H9 (cell line): Measurements from ENCODE around the gene ABLIM1. TPM values are rescaled to one million over a fixed set of nuclear protein-coding genes. Genes with fewer than 3 reads are reported as not detected.

Source experiments
- DNase-seq: peaks from one replicate; pipeline ENCODE4 v3.0.0-alpha.2; 2017
- H2AFZ ChIP-seq: one replicate; pipeline ENCODE4 v1.6.1; 2013; ENCODE audit warnings: mild to moderate bottlenecking, low read length, control low read depth, moderate library complexity
- H2AK5ac ChIP-seq: 2 replicates; pipeline ENCODE4 v1.6.1; 2013; ENCODE audit warnings: low read length, control low read depth, mixed read lengths; ENCODE audit not compliant: insufficient read length
- H2BK120ac ChIP-seq: one replicate; pipeline ENCODE4 v1.6.1; 2013; ENCODE audit warnings: low read depth, mild to moderate bottlenecking, low read length, control low read depth, inconsistent platforms; ENCODE audit not compliant: poor library complexity, severe bottlenecking
- H2BK12ac ChIP-seq: 2 replicates; pipeline ENCODE4 v1.6.1; 2013; ENCODE audit warnings: low read length, control low read depth, mixed read lengths, low read depth; ENCODE audit not compliant: insufficient read length
- H2BK15ac ChIP-seq: 2 replicates; pipeline ENCODE4 v1.6.1; 2013; ENCODE audit warnings: low read depth, low read length, control low read depth
- H2BK20ac ChIP-seq: one replicate; pipeline ENCODE4 v1.6.1; 2013; ENCODE audit warnings: low read depth, mild to moderate bottlenecking, low read length, control low read depth, inconsistent platforms; ENCODE audit not compliant: poor library complexity, severe bottlenecking
- H2BK5ac ChIP-seq: 2 replicates; pipeline ENCODE4 v1.6.1; 2013; ENCODE audit warnings: low read length, control low read depth, mixed read lengths; ENCODE audit not compliant: insufficient read length
- H3K14ac ChIP-seq: 2 replicates; pipeline ENCODE4 v1.6.1; 2013; ENCODE audit warnings: low read length, control low read depth; ENCODE audit not compliant: insufficient read depth
- H3K18ac ChIP-seq: 2 replicates; pipeline ENCODE4 v1.6.1; 2013; ENCODE audit warnings: low read depth, mild to moderate bottlenecking, mixed read lengths, low read length, control low read depth; ENCODE audit not compliant: insufficient read length
- H3K23ac ChIP-seq: 2 replicates; pipeline ENCODE4 v1.6.1; 2013; ENCODE audit warnings: low read length, control low read depth, mixed read lengths, low read depth; ENCODE audit not compliant: insufficient read length
- H3K23me2 ChIP-seq: 2 replicates; pipeline ENCODE4 v1.6.1; 2013; ENCODE audit warnings: low read depth, mild to moderate bottlenecking, mixed read lengths, low read length, control low read depth; ENCODE audit not compliant: insufficient read length, poor library complexity, severe bottlenecking
- H3K27ac ChIP-seq: 2 replicates; pipeline ENCODE4 v1.5.1; 2013; ENCODE audit warnings: low read length, control low read depth, mixed read lengths, low read depth; ENCODE audit not compliant: insufficient read length
- H3K27me3 ChIP-seq: 2 replicates; pipeline ENCODE4 v1.6.1; 2013; ENCODE audit warnings: low read length, control low read depth, inconsistent platforms; ENCODE audit not compliant: insufficient read depth
- H3K4ac ChIP-seq: 2 replicates; pipeline ENCODE4 v1.6.1; 2013; ENCODE audit warnings: low read depth, mild to moderate bottlenecking, control low read depth, inconsistent platforms, low read length, moderate library complexity
- H3K4me1 ChIP-seq: 2 replicates; pipeline ENCODE4 v1.6.1; 2013; ENCODE audit warnings: low read length, control low read depth, inconsistent platforms; ENCODE audit not compliant: insufficient read depth
- H3K4me2 ChIP-seq: 2 replicates; pipeline ENCODE4 v1.6.1; 2013; ENCODE audit warnings: low read length, control low read depth, mixed read lengths; ENCODE audit not compliant: insufficient read length, insufficient read depth
- H3K56ac ChIP-seq: 2 replicates; pipeline ENCODE4 v1.6.1; 2013; ENCODE audit warnings: low read depth, mild to moderate bottlenecking, mixed read lengths, low read length, control low read depth; ENCODE audit not compliant: insufficient read length
- H3K79me1 ChIP-seq: 2 replicates; pipeline ENCODE4 v1.6.1; 2013; ENCODE audit warnings: low read depth, mild to moderate bottlenecking, moderate library complexity, low read length, control low read depth, inconsistent platforms; ENCODE audit not compliant: insufficient read depth, poor library complexity, severe bottlenecking
- H3K79me2 ChIP-seq: 2 replicates; pipeline ENCODE4 v1.6.1; 2013; ENCODE audit warnings: low read length, control low read depth, inconsistent platforms; ENCODE audit not compliant: insufficient read depth
- H3K9ac ChIP-seq: 2 replicates; pipeline ENCODE4 v1.6.1; 2013; ENCODE audit warnings: low read length, control low read depth, mixed read lengths; ENCODE audit not compliant: insufficient read length; ENCODE audit errors: extremely low read depth
- H3K9me3 ChIP-seq: one replicate; pipeline ENCODE4 v1.6.1; 2013; ENCODE audit warnings: low read depth, low read length, inconsistent platforms; ENCODE audit not compliant: control insufficient read depth
- H3T11ph ChIP-seq: one replicate; pipeline ENCODE4 v1.6.1; 2013; ENCODE audit warnings: mild to moderate bottlenecking, low read length, control low read depth, inconsistent platforms
- H4K20me1 ChIP-seq: one replicate; pipeline ENCODE4 v1.6.1; 2013; ENCODE audit not compliant: control insufficient read depth, insufficient read length, insufficient read depth
- H4K5ac ChIP-seq: 2 replicates; pipeline ENCODE4 v1.6.1; 2013; ENCODE audit warnings: low read depth, mild to moderate bottlenecking, mixed read lengths, low read length, control low read depth; ENCODE audit not compliant: insufficient read length
- H4K8ac ChIP-seq: replicated peaks from 2 replicates; pipeline ENCODE4 v1.6.1; 2013; ENCODE audit warnings: low read length, control low read depth, mixed read lengths, low read depth; ENCODE audit not compliant: insufficient read length
- H4K91ac ChIP-seq: 2 replicates; pipeline ENCODE4 v1.6.1; 2013; ENCODE audit warnings: low read depth, mild to moderate bottlenecking, moderate library complexity, mixed read lengths, low read length, control low read depth; ENCODE audit not compliant: insufficient read length
- H3K27ac Mint-ChIP-seq, 3 experiments: 2 replicates in 2 of 3; 3 replicates in 1 of 3; pipeline ENCODE4 v1.8.0; 2020 to 2021; ENCODE audit warnings: mixed read lengths in 3 of 3, mild to moderate bottlenecking in 1 of 3, moderate library complexity in 1 of 3
- H3K27me3 Mint-ChIP-seq: 2 replicates; pipeline ENCODE4 v1.8.0; 2021; ENCODE audit warnings: low read depth, mild to moderate bottlenecking, moderate library complexity, mixed read lengths
- H3K36me3 Mint-ChIP-seq, 3 experiments: 2 replicates in 2 of 3; 3 replicates in 1 of 3; pipeline ENCODE4 v1.8.0; 2020 to 2021; ENCODE audit warnings: low read depth in 3 of 3, mixed read lengths in 3 of 3; ENCODE audit not compliant: insufficient read depth in 1 of 3
- H3K4me1 Mint-ChIP-seq, 2 experiments: 2 replicates each; pipeline ENCODE4 v1.8.0; 2020; ENCODE audit warnings: mixed read lengths in 2 of 2
- H3K4me3 Mint-ChIP-seq, 2 experiments: 2 replicates in 1 of 2; 3 replicates in 1 of 2; pipeline ENCODE4 v1.8.0; 2020 to 2021; ENCODE audit warnings: mild to moderate bottlenecking in 2 of 2, mixed read lengths in 2 of 2, moderate library complexity in 1 of 2
- H3K9me3 Mint-ChIP-seq, 2 experiments: 2 replicates in 1 of 2; 3 replicates in 1 of 2; pipeline ENCODE4 v1.8.0; 2020; ENCODE audit warnings: mild to moderate bottlenecking in 2 of 2, mixed read lengths in 2 of 2, moderate library complexity in 1 of 2
- CTCF ChIP-seq: fragments of 200-600 bp; sonication (generic); conservative IDR thresholded peaks from 3 replicates; pipeline ENCODE4 v1.8.0; 2021; ENCODE audit warnings: antibody characterized with exemption, mild to moderate bottlenecking
- WGBS: extraction: QIAGEN DNeasy Blood & Tissue Kit; methylation state at CpG from one replicate; pipeline ENCODE4 v1.1.7; 2013; ENCODE audit warnings: missing lambda C conversion rate, low lambda C conversion rate, mixed read lengths; ENCODE audit not compliant: insufficient read length; ENCODE audit errors: extremely low coverage; 5-methylcytosine and 5-hydroxymethylcytosine counted together
- total RNA-seq: library from RNA; stranded (reverse); gene quantifications from 2 replicates; pipeline ENCODE4 v1.2.1, GENCODE V29; 2021

ABLIM1 gene
- total RNA-seq, 1 experiment from 2014 or later, result 32.1 TPM

GRCh38 chr10:114519756-114520293 lies 138.2 kb downstream of the ABLIM1 start:
- no peaks in the 10 kb centered on the region for H3K23me2 ChIP-seq
- no peak overlapping the region for H2BK5ac ChIP-seq
- no peak overlapping the region for H2AK5ac ChIP-seq
- no peak overlapping the region for H3K14ac ChIP-seq
- H3K27me3 Mint-ChIP-seq, result no peaks in the 10 kb centered on the region; the same call in 1 of the 2 replicates
- no peaks in the 10 kb centered on the region for H3K9me3 Mint-ChIP-seq
- H3K27ac Mint-ChIP-seq, result peak overlapping the region in 2 of 3 experiments; percentile 33 to 69; a peak in 2 of 7 replicates
- H3K27ac ChIP-seq, result no peak overlapping the region
- no peak overlapping the region for H3K56ac ChIP-seq
- DNase-seq, result no peak
- H3T11ph ChIP-seq, result no peak overlapping the region
- peaks cover 6% of the 10 kb centered on the region; the same call in 1 of the 2 replicates for H3K4me1 ChIP-seq
- no peak overlapping the region for H2BK20ac ChIP-seq
- H4K20me1 ChIP-seq, result no peaks in the 10 kb centered on the region
- H3K4me1 Mint-ChIP-seq, result peaks cover 72 to 83% of the 10 kb centered on the region in 2 experiments
- H3K23ac ChIP-seq, result no peak overlapping the region
- no peak overlapping the region for H4K5ac ChIP-seq
- no peak overlapping the region for H2BK120ac ChIP-seq
- peaks cover 0 to 2% (median 0%) of the 10 kb centered on the region in 3 experiments; a peak in 2 of 7 replicates for H3K36me3 Mint-ChIP-seq
- no peak overlapping the region for H3K9ac ChIP-seq
- no peak overlapping the region for H3K4me2 ChIP-seq
- H3K79me1 ChIP-seq, result no peaks in the 10 kb centered on the region
- H4K8ac ChIP-seq, result no peak overlapping the region
- no peak overlapping the region for H4K91ac ChIP-seq
- no peak overlapping the region for H3K4me3 Mint-ChIP-seq
- H3K27me3 ChIP-seq, result no peaks in the 10 kb centered on the region
- H3K18ac ChIP-seq, result no peak overlapping the region
- H2AFZ ChIP-seq, result no peak overlapping the region
- H3K4ac ChIP-seq, result no peak overlapping the region
- H3K9me3 ChIP-seq, result no peaks in the 10 kb centered on the region
- no peak for TF ChIP-seq CTCF
- no CpG with 5 or more reads among the region's 2 CpGs for WGBS
- peaks cover 2% of the 10 kb centered on the region; the same call in 1 of the 2 replicates for H3K79me2 ChIP-seq
- no peak overlapping the region for H2BK15ac ChIP-seq
- no peak overlapping the region for H2BK12ac ChIP-seq
